Activated gamma-delta T cell (primary cell): ENCODE measurements around the gene LDLRAD4.

ENCODE experiments used
- DNase-seq: peaks from one replicate; lab custom pipeline; 2025; lab: John Stamatoyannopoulos, UW

The LDLRAD4 gene

DNA sequence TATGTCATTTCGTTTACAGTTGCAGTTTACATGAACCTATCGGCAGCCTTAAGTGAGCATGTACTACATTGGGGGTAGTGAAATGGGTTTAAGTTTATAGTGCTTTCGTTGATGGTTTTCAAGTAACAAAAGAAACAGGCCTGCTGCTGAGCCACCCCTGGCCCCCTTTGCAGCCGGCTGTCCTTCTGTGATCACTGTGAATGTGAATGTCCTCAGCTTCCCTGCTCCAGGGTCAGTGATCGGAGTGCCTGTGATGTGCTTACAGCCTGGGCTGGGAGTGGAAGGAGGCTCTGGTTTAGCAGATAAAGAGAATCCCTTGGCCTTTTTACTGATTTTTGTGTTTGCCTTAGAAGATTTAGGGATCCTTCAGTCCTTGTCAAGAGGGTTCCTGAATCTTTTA, 353.6 kb downstream of the LDLRAD4 start:
- DNase-seq, result no peak

DNA sequence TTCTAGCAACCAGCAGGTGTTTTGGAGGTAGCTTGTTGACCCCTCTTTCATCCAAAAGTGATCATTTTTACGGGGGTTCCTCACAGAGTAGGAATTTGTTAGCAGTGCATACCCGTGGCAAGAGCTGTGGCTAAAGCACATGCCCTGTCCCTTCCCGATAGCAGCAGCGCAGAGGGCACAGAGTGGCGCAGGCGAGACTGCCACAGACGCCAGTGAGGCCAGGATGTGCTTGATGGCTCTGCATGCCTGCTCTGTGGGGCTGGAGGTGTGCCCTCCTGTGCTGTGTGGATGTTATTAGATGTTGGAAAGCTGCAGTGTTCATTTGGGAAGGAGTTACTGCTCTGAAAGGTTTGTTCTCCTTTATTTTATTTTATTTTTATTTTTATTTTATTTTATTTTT, 354.2 kb downstream of the LDLRAD4 start:
- DNase-seq, result no peak

DNA sequence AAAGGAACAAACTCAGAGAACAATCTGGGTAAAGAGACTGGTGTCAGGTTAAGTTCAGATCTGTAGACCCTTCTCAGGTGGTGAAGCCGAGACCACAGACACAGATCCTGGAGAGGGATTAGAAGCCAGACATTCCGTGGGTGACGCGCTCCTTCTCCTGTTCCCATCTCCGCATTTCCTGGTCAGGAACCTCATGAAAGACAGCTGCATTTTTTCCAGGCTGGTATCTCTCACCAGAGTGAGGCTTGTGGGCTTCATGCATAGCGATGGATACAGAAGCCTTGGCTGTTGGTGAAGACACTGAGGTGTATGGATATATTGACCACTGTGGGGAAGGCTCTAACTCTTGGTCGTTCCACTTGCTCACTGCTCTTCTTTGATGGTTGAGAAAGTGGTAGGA, 355.2 kb downstream of the LDLRAD4 start:
- DNase-seq, result no peak

DNA sequence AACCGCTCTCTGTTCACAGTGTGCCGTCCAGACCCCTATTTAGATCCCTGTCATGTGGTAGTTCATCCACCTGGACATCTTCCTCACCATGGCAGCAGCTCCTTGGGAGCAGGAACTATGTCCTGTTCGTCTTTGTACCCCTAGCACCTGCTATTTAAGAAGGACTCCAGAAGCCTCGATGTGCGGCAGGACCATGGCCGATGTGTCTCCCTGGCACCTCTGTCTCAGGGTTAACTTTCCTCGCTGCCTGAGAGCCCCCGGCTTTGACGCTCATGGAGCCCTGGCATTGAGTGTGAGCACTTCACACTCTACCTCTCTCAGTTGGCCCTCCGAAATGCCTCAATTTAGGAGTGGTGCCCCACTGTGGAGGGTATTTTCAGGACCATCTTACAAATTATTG, 355.8 kb downstream of the LDLRAD4 start:
- no peak for DNase-seq

- no peak for DNase-seq
Observed at GRCh38 chr18:13574761-13575160, 356.2 kb downstream of the LDLRAD4 start.

GRCh38 chr18:13576598-13576997, 358.0 kb downstream of the LDLRAD4 start:
- DNase-seq, result no peak

- no peak for DNase-seq
Observed at GRCh38 chr18:13577091-13577697, 358.6 kb downstream of the LDLRAD4 start.

- DNase-seq, result no peak
Observed at GRCh38 chr18:13577781-13578180, 359.2 kb downstream of the LDLRAD4 start.

GRCh38 chr18:13578400-13578799, 359.8 kb downstream of the LDLRAD4 start:
- no peak for DNase-seq

GRCh38 chr18:13579874-13580273, 361.3 kb downstream of the LDLRAD4 start:
- no peak for DNase-seq

DNA sequence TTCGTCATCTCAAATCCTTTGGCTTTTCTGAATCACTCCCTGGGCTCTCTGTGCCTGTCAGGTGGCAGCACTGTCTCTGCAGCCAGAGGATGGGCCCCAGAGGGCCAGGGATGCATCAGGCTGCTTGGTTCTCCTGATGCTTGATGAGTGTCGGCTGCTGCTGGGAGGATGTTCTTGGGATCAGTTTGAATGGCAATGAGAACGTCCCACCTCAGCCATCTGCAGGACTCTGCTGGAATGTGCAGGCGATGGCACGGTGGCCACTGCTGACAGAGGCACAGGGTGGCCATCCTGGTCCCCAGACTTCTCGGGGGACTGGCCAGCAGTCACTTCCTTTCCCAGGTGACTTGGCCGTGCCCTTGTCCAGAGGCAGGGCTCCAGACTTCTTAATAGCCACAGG, 361.8 kb downstream of the LDLRAD4 start:
- DNase-seq, result no peak

- no peak for DNase-seq
Observed at GRCh38 chr18:13580991-13581390, 362.4 kb downstream of the LDLRAD4 start.

GRCh38 chr18:13581496-13582177, 363.1 kb downstream of the LDLRAD4 start:
- no peak for DNase-seq

DNA sequence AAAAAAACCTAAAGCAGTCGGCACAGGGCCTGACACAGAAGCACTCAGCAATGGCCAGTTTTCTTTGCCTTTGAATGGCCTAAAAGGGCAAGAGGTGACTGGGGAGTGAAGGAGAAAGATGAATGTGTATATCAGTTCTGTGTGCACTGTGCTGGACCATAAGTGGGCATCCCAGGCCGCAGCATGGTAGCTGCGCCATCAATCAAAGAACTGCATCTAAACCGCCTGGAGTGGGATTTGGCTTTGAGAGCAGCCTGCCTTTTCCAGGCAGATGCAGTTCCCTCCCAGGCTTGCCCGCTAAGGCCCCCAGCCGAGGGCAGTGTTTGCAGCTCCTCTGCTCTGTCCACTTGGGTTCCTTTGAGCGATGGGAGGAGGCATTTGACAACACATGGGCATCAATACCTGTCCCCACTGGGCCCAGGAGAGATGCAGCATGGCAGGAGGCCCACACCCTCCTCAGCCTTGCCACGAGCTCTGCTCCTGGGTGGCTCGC, 363.7 kb downstream of the LDLRAD4 start:
- no peak for DNase-seq

DNA sequence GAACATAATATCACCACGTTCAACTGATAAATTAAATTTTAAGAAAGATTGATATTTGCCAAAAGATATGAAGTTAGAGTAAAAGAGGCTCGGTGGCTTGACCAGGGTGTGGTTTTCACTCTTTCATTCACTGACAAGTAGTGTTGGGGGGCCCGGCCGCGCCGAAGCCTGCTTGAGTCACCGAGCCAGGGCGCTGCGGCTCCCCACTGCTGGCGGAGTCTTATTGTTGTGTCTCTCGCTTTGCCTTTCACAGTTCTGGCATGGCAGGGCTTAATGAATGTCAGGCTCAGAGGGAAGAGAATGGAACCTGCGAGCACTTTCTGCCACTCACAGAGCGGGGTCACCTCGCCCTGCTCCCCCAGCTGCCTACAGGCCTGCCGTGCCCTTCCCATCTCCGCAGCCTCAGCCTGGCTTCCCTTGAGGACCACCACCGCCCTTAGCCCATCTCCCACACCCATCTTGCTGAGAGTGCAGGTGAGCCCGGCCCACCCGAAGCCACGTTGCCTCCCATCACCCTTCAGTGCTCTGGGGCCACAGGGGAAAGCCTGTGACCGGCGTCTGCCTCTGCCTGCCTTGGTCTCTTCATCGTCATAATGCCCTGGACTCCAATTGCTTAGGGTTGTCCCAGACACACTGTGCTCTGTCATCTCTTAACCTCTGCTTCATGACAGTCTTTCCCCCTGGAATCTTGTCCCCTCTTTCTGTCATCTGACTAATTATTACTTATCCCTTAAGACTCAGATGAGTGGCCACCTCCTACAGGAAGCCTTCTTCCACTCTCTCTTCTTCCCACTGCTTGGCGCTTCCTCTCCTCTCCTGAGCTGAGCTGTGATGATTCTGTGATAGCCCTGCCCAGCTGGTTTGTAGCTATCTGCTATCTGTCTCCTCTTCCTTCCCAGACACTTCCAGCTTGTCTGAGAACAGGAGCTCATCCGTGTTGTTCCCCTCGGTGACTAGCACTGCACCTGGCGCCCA, 365.3 kb downstream of the LDLRAD4 start:
- no peak for DNase-seq

DNA sequence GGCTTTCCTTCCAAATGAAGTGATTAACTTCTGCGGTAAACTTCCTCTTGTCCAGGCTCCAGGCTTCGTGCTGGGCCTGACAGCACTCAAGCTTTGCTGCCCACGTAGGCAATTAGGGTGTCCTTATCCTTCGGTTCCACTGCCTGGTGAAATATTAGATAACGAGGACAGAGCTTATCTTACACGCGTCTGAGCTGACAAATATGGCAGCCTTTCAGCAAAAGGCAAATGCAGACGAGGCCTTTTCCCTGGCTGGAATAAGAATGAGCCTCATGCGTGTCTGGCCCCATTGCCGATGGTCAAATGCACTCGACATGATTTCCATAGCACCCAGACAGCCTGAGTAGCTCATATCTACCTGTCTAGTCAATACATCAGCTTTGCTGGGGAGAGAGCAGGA, 366.3 kb downstream of the LDLRAD4 start:
- DNase-seq, result no peak

DNA sequence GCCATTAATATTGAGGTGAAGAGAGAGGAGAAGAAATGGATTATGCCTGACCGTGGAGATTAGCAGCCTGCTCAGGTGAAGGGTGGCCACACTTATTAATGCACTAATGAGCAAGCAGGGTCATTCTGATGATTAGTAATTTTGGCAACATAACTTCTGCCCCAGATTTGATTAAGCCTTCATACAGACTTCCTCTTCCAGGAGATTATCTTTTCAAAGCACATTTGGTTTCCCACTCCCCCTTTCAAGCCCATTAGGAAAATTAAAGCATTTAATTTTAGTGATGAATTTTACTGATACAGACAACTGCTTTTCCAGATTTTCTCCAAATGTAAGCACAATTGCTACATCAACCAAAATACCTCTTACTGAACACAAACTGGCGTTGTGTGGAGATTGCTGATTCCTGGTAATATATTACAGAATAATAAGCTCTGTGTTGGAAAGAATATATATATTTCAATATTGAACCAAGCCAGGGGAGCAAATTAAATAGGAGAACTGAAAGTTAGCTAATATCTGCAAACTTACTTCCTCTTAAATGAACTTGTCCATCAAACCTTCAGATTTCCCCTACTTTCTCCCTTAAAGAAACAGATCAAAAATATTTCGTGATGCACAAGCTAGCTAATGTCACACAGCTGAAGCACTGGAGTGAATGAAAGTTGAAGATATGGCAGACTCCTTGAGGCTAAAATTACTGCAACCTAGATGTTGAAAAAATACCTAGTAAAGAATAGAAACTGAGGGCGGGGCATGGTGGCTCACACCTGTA, 367.0 kb downstream of the LDLRAD4 start:
- DNase-seq, result no peak

DNA sequence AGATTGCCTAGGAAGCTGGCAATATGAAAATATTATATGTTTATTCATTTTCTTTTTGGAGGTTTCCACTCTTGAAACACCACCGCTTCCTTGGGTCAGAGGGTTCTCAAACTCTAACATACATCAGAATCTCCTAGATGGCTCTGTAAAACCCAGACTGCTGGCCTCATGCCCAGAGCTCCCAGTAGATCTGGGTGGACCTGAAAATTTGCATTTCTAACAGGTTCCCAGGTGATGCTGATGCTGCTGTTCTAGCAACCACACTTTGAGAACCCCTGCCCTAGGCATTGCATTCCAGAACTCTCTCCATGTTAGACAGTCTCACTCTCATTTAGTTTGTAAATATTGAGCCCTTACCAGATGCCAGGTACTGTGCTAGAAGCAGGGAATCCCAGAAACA, 368.4 kb downstream of the LDLRAD4 start:
- DNase-seq, result no peak

GRCh38 chr18:13587477-13587876, 368.9 kb downstream of the LDLRAD4 start:
- no peak for DNase-seq

GRCh38 chr18:13587937-13588336, 369.4 kb downstream of the LDLRAD4 start:
- DNase-seq, result no peak

GRCh38 chr18:13589316-13589715, 370.8 kb downstream of the LDLRAD4 start:
- DNase-seq, result no peak

GRCh38 chr18:13589943-13590342, 371.4 kb downstream of the LDLRAD4 start:
- DNase-seq, result no peak
